GM19193 (cell line): Measurements from ENCODE around the gene NOL7.

Experiments used
- POLR2A ChIP-seq: IDR thresholded peaks from 4 replicates; pipeline ENCODE4 v1.6.1; 2011; ENCODE audit not compliant: insufficient read depth, insufficient read length; ENCODE audit errors: extremely low read depth

Gene NOL7

GRCh38 chr6:13663986-13664385, 48.9 kb downstream of the NOL7 start:
- TF ChIP-seq POLR2A: no peak

DNA sequence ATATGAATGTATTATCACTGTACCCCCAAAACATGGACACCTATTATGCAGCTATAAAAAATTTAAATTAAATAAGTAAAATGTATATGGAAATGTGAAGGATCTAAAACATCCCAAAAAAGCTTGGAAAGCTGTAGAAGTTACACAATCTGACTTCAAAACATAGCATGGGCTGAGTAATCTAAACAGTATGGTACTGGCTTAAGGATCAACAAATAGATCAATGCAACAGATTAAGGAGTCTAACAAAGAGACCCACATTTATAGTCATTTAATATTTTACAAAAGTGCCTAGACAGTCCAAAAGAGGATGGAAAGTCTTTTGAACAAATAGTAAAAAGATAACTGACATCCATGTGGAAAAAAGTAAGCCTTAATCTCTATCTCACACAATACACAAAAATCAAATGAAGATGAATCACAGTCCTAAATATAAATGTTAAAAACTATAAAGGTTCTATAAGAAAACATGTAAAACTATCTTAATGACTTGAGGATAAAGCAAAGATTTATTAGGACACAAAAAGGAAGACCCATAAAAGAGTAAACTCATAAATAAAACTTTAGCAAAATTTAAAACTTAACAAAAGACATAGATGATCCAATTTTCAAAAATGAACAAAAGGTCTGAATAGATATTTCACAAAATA, 49.7 kb downstream of the NOL7 start:
- no peak for TF ChIP-seq POLR2A

DNA sequence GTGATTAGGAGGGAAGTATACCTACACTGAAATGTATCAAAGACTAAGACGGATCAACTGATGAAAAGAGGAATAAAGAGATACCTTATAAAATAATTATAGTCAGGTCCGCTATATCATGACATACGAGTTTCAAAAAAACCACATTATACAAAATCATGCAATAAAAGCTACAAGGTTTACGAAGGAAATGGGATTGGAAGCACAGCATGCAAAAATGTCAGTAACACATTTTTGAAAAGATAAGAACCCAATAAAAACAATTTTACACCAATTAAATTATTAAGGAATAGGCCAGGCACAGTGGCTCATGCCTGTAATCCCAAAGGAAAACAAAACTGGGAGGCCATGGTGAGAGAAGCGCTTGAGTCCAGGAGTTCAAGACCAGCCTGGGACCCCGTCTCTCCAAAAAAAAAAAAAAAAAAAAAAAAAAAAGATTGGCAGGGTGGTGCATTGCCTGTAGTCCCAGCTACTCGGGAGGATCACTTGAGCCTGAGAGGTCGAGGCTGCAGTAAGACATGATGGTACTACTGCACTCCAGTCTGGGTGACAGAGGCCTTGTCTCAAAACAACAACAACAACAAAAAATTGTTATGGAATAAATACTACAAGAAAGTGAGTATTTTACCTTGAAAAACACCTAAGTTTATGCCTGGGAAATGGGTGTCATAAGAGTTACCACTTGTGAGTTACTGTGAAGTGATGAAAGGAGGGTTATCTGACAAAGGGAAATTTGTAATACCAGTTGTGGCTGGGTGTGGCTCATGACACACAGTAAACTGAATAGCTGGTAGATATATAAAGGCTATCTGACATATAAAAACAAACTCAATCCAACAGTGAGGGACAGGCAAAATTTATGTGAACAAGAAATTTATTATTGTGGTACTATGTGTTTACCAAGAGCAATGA, 51.3 kb downstream of the NOL7 start:
- TF ChIP-seq POLR2A: no peak

- TF ChIP-seq POLR2A: no peak
Measured at GRCh38 chr6:13667655-13668054, 52.5 kb downstream of the NOL7 start.

DNA sequence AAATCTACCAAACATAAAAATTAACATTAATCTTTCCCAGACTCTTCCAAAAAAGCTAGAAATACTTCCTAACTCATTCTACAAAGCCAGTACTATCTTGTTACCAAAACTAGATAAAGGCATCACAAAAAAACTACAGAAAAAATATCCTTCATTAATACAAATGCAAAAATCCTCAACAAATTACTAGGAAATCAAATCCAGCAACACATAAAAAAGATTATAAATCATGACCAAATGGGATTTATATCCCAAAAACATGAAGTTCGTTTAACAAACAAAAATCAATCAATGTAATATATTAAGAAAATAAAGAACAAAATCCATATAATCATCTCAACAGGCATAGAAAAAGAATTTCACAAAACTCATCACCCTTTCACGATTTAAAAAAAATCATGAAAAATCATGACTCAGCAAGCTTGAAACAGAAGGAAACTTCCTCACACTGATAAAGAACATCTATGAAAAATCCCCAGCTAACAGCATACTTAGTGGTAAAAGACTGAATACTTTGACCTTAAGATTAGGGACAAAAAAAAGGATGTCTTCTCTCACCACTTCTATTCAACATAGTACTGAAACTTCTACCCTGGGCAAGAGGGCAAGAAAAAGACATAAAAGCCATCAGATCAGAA, 53.3 kb downstream of the NOL7 start:
- no peak for TF ChIP-seq POLR2A

DNA sequence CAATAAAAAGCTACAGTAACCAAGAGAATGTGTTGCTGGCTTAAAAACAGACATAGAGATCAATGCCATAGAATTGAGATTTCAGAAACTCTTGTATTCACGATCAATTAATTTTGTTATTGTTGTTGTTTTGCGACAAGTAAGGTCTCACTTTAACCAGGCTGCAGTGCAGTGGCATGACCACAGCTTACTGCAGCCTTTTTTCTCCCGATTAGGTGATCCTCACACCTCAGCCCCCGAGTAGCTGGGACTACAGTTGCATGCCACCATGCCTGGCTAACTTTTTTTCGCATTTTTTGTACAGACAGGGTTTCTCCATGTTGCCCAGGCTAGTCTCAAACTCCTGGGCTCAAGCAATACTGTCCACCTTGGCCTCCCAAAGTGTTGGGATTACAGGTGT, 54.3 kb downstream of the NOL7 start:
- no peak for TF ChIP-seq POLR2A
